ENCODE data around the gene RNF7. TPM values are rescaled to one million over a fixed set of nuclear protein-coding genes. Genes with fewer than 3 reads are reported as not detected.

RNF7 gene
- total RNA-seq, 1 donor from 2014 or later = 56.9 TPM

GRCh38 chr3:141714671-141715070, 23.4 kb upstream of the RNF7 start:
- no peaks in the 10 kb centered on the region for H3K27me3 ChIP-seq (ENCODE audit: control insufficient read depth, insufficient read depth, low read length)
- no peak overlapping the region for H3K4me3 ChIP-seq (ENCODE audit: low read depth, low read length)
- no peak for DNase-seq (ENCODE audit: low read depth)
- no peak for FAIRE-seq
- H3K36me3 ChIP-seq (ENCODE audit: control insufficient read depth, insufficient read depth, low read length) = no peaks in the 10 kb centered on the region
- no peak for TF ChIP-seq CTCF (IDR thresholded peaks at IDR 0.05; ENCODE audit: insufficient read depth, low read length, severe bottlenecking)

- H3K4me3 ChIP-seq (ENCODE audit: low read depth, low read length) = no peak overlapping the region
- no peaks in the 10 kb centered on the region for H3K36me3 ChIP-seq (ENCODE audit: control insufficient read depth, insufficient read depth, low read length)
- H3K27me3 ChIP-seq (ENCODE audit: control insufficient read depth, insufficient read depth, low read length) = no peaks in the 10 kb centered on the region
- no peak for DNase-seq (ENCODE audit: low read depth)
- TF ChIP-seq CTCF (IDR thresholded peaks at IDR 0.05; ENCODE audit: insufficient read depth, low read length, severe bottlenecking) = no peak
- no peak for FAIRE-seq
Measured at GRCh38 chr3:141722081-141722480, 16.0 kb upstream of the RNF7 start.

- no peak for TF ChIP-seq CTCF (IDR thresholded peaks at IDR 0.05; ENCODE audit: insufficient read depth, low read length, severe bottlenecking)
- Histone ChIP-seq H3K36me3 (ENCODE audit: control insufficient read depth, insufficient read depth, low read length) (no peaks in the 10 kb centered on the region), H3K4me3 (ENCODE audit: low read depth, low read length) (no peak overlapping the region), H3K27me3 (ENCODE audit: control insufficient read depth, insufficient read depth, low read length) (no peaks in the 10 kb centered on the region)
- DNase-seq (ENCODE audit: low read depth) (no peak), FAIRE-seq (no peak)
Measured at GRCh38 chr3:141722648-141723047, 15.4 kb upstream of the RNF7 start.

GRCh38 chr3:141723255-141723654, 14.8 kb upstream of the RNF7 start:
- Histone ChIP-seq H3K36me3 (ENCODE audit: control insufficient read depth, insufficient read depth, low read length) (no peaks in the 10 kb centered on the region), H3K27me3 (ENCODE audit: control insufficient read depth, insufficient read depth, low read length) (no peaks in the 10 kb centered on the region), H3K4me3 (ENCODE audit: low read depth, low read length) (no peak overlapping the region)
- no peak for TF ChIP-seq CTCF (IDR thresholded peaks at IDR 0.05; ENCODE audit: insufficient read depth, low read length, severe bottlenecking)
- DNase-seq (ENCODE audit: low read depth) (no peak), FAIRE-seq (no peak)

- H3K27me3 ChIP-seq (ENCODE audit: control insufficient read depth, insufficient read depth, low read length) = no peaks in the 10 kb centered on the region
- no peak for FAIRE-seq
- TF ChIP-seq CTCF (IDR thresholded peaks at IDR 0.05; ENCODE audit: insufficient read depth, low read length, severe bottlenecking) = no peak
Measured at GRCh38 chr3:141724186-141724585, 13.9 kb upstream of the RNF7 start.

GRCh38 chr3:141725036-141725435, 13.1 kb upstream of the RNF7 start:
- no peak for FAIRE-seq

More at GRCh38 chr3:141724186-141724585, 13.9 kb upstream of the RNF7 start:
- Histone ChIP-seq H3K36me3 (ENCODE audit: control insufficient read depth, insufficient read depth, low read length) (no peaks in the 10 kb centered on the region), H3K4me3 (ENCODE audit: low read depth, low read length) (no peak overlapping the region)
- DNase-seq (ENCODE audit: low read depth) = no peak

More at GRCh38 chr3:141725036-141725435, 13.1 kb upstream of the RNF7 start:
- Histone ChIP-seq H3K4me3 (ENCODE audit: low read depth, low read length) (no peak overlapping the region), H3K36me3 (ENCODE audit: control insufficient read depth, insufficient read depth, low read length) (no peaks in the 10 kb centered on the region), H3K27me3 (ENCODE audit: control insufficient read depth, insufficient read depth, low read length) (no peaks in the 10 kb centered on the region)
- no peak for DNase-seq (ENCODE audit: low read depth)
- no peak for TF ChIP-seq CTCF (IDR thresholded peaks at IDR 0.05; ENCODE audit: insufficient read depth, low read length, severe bottlenecking)
